GM18873 (cell line): ENCODE data around the gene GNG3.
"Not testable (repeated sequence)": the region's sequence is repeated elsewhere in the genome, so short reads cannot be mapped to it uniquely, and the experiment has no call there.

ENCODE experiments used
- ATAC-seq: cut with Tn5 transposase; IDR thresholded peaks from one replicate; pipeline ENCODE4 v1.9.1; 2021; ENCODE audit warnings: mild to moderate bottlenecking, moderate library complexity, moderate number of reproducible peaks; ENCODE audit not compliant: unreplicated experiment, low FRiP score

Gene GNG3

DNA sequence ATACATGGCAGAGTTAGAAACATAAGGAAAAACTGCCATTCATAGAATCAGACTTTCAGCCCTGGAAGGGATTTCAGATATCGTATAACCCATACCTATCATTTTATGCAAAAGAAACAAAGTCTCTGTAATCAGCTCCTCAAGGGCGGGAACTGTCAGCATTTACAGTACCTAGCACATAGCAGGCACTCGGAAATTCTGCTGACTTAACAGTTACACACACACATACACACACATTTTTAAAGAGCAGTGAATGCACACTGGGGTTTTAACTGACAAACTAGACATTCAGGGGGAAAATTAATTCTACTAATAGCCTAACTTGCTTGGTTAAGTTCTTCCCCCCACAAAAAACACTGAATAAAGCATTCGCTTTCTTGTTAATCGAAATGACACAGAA lies 8.7 kb downstream of the GNG3 start:
- no peak for ATAC-seq

DNA sequence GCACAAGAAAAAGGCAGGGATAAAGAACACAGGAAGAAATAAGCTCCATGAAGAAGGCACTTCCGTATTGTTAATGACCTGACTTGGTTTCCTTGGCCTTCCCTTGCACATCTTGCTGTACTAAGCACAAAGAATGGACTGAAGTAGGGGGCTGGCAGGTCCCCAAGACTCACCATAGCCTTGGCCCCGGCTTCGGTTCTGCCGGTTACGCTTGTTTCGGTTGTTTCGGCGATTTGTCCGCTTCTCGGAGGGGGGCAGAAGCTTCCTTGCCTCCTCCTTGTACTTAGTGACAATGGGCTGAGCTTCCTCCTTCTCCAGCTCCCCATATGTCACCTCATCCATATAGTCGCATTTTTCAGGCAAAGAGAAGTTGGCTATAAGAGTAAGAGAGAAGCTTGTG lies 9.3 kb downstream of the GNG3 start:
- no peak for ATAC-seq

DNA sequence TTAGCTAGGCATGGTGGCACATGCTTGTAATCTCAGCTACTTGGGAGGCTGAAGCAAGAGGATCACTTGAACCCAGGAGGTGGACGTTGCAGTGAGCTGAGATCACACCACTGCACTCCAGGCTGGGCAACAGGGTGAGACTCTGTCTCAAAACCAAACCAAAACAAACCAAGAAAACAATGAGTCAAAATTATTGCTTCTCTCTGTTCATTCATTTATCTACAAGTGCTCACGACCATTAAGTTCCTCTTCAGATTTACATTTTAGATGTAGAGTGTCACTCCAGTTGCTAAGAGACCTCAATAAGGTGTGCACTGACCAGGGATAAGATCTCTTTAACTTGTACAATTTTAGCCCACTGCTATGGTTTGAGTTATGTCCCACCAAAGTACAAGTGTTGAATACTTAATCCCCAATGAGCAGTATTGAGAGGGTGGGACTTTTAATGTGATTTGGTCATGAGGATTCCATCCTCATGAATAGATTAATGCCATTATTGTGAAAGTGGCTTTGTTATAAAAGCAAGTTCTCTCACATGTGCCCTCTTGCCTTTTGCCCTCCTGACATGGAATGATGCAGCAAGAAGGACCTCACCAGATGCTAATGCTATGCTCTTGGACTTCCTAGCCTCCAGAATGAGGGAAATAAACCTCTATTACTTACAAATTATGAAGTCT lies 12.0 kb downstream of the GNG3 start:
- no peak for ATAC-seq

DNA sequence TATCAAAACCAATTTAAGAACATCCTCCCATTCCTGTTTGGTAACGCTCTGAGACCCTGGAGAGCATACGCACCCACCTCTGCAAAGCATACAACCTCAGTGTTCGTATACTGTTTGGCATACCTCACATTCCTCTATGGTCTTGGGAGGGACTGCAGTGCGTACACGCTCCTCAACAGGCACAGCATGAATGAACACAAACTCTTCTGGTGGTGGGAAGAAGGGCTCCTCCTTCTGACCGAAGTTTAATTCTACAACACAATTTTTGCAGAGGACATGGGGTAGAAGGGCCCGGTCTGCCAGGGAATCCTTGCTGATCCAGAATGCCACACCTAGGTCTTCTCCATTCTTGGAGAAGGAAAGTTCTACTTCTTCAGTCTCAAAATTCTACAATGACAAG lies 14.5 kb downstream of the GNG3 start:
- no peak for ATAC-seq

DNA sequence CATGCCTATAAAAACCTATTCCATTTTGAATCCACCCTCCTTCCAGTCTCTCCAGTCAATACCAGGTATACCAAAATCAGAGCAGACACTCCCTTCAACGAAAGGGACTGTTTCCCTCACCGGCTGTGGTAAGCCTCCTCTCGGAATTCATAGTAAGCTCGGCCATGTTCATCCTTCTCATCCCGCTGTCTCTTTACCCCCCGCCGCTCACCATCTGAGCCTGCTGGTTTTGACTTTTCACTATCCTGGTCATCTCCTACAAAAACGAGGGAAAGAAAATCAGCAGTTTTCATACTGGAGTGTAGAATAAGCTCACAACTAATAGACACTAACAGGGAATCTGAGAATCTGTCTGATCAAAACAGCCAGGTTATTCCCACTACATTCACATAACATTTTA lies 16.7 kb downstream of the GNG3 start:
- no peak for ATAC-seq

DNA sequence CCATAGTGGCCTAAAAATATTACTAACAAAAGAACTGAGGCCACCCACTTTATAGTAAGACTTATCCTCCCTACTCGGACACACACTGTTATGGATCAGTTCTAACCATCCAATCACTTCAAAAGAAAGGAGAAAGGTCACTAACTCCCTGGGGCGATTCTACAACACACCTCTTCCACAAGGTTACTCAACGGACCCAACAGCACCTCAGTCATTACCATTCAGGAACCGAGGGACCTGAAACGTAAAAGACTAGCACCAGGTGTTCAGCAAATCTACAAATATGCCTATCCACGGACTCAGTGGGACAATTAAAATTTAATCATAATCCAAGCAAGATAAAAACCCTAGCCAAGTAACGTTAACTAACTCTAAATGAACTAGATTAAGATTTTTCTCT lies 18.2 kb downstream of the GNG3 start:
- ATAC-seq: no peak

DNA sequence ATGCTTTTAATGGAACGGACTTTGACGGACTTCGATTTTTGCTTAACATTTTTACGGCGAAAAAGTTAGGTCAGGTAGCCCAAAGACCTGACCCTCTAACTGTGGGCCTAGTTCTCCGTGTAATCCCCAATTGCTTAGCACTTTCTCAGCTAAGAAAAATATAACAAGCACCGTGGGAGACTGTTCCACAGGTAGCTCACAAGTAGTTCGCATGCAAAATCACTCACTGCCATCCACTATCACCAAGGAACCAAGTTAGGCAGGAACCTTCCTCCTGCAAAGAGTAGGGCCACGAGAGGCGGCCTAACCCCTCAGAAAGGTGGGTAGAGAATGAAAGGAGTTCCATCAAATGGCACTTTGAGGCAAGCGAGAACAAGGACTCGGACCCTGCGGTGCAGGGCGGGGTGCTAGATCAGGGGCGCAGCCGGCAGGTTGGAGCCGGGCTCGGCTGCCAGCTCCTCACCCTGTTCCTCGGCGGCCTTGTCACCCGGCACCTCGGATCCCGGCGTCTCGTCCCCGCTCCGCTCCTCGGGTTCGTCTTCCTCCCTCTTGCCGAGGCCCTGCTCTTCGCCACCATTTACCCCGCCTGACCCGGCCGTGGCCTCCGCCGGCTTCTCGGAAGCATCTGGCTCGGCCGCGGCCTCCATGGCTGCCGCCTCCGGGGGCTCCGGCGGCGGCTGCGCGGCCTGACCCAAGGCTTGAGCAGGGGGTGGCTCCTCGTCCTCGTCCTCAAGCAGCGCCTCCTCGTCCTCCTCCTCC lies 18.9 kb downstream of the GNG3 start:
- ATAC-seq: peak; percentile 2

DNA sequence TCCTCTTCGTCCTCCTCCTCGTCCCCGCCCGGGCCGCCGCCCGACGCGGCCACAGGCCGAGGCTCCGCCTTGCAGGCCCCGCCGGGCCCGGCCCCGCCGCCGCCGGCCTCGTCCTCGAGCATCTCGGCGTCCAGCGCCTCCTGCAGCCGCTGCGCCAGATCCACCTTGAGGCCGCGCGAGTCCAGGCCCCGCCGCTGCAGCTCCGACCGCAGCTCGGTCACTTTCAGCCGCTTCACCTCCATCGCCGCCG lies 19.4 kb downstream of the GNG3 start:
- ATAC-seq: no peak

DNA sequence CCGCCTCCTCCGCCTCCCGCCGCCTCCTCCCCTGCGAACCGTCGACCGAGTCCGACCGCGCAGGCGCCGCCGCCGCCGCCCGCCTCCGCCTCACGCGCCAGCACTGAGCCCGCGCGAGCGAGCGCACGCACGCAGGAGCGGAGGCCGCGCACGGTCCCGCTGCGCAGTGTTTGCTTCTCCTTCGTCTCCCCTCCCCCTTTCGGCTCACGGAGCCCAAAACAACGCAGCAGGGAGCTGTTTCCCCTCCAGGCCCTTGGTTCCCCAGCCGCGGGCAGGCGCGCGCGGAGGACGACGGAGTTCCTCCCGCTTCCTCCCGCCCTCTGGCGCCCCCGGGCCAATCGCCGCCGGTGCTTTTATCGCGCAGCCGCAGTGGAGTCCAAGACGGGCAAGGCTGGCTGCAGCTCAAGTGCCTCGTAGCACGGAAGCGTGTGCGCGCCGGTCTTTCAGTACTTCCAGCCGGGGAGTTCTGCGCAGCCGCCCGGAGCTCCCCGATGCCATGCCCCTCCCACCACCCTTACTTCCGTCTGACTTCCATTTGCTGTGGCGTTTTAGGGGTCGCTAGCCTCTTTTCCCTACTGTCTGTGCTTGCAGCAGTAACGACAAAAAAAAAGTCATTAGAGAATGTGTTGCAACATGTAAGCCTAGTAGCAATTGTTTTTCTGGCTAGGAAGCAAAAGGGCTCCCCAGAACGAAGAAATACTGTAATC lies 19.8 kb downstream of the GNG3 start, which contains the start of gene HNRNPUL2:
Gene HNRNPUL2 (minus strand): TSS at position 293 of the 707 bp plus-strand sequence. CDS start 301 bp downstream, outside the sequence.
- ATAC-seq: peak; percentile 63

DNA sequence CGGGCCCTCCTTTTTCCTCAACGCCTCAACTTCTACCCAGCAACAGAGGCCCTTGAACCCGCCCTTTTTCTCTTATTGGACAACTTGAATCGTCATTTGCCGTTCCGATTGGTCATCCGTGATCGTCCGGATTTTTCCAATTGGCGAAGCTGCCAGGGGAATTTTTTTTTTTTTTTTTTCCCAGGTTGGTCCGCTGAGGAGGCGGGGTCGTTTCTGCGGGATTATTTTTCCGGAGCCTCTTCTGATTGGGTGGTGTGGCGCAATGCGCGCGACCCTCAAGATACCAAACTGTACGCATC lies 20.3 kb downstream of the GNG3 start:
- ATAC-seq: peak; percentile 41

DNA sequence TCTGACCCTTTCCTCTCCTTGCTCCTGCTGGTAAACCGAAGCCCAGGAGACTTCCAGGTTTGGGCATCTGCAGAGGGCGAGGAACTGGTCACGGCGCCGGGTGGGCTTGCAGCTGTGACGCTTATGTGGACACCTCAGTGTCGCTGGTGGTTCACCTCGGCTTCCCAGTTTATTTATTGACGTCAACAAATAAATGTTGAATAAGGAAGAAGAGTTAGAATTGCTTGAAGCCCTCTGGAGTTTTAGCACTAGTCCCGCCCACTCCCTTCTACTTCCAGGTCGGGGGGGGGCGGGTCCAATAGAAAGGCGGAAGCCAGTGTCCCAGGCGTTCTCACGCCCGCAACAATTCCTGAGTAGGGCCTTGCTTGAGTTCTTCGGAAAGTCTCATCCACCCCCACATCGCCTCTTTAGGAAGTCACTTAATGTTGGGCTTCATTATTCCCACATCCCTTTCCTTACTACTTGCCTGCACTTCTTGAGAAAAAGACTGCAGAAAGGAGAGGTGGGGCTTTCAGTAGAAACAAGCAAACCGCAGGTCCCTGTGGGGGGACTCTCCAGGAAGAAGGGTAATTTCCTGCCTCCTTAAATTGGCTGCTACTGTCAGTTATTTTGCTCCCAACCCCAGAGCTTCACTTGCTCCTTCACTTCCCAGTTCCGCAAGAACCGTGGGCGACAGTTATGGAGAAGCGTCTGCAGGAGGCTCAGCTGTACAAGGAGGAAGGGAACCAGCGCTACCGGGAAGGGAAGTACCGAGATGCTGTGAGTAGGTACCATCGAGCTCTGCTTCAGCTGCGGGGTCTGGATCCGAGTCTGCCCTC lies 20.9 kb downstream of the GNG3 start, which contains the start of gene TTC9C:
Gene TTC9C (plus strand): TSS at position 316 of the 818 bp plus-strand sequence. CDS start 363 bp downstream, at position 679.
- ATAC-seq: peak; percentile 12

DNA sequence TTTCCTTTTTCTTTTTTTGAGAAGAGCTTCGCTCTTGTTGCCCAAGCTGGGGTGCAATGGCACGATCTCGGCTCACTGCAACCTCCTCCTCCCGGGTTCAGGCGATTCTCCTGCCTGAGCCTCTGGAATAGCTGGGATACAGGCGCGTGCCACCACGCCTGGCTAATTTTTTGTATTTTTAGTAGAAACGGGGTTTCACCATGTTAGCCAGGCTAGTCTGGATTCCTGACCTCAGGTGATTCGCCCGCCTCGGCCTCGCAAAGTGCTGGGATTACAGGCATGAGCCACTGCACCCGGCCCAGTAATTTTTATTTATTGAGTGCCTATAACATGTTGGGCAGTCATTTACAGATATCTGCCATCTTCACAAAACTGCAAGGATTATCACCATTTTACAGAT lies 22.6 kb downstream of the GNG3 start:
- not testable (repeated sequence) for ATAC-seq

DNA sequence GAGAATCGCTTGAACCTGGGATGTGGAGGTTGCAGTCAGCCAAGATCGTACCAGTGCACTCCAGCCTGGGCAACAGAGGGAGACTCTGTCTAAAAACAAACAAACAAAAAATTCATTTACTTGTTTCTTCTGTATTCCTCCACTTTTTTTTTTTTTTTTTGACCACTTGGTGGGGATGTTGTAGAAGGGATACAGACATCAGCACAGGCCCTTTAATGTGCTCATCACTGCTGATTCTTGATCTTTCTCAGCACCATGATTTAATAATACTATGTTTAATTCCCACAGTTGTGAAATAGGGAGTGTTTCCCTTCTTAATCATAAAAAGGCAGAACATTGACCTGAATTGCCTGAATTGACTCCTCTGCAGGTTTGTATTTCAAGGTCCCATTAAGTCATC lies 25.4 kb downstream of the GNG3 start:
- ATAC-seq: no peak

DNA sequence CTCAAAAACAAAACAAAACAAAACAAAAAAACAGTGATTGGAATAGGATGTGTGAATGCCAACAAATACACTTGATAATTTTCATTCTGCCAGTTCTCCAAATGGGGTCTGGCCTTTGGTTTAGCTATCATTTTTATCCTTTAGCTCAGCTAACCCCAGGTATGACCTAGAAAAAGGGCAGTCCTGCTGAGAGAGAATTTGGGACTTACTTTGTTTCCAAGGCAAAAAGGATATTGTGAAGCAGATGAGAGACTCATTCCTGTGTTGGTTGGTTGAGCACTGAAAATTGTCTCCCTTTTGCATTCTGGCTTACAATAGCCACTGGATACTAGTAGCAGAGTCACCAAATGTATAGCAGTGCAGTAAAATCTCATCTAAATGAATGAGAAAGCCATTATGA lies 29.7 kb downstream of the GNG3 start:
- ATAC-seq: no peak

DNA sequence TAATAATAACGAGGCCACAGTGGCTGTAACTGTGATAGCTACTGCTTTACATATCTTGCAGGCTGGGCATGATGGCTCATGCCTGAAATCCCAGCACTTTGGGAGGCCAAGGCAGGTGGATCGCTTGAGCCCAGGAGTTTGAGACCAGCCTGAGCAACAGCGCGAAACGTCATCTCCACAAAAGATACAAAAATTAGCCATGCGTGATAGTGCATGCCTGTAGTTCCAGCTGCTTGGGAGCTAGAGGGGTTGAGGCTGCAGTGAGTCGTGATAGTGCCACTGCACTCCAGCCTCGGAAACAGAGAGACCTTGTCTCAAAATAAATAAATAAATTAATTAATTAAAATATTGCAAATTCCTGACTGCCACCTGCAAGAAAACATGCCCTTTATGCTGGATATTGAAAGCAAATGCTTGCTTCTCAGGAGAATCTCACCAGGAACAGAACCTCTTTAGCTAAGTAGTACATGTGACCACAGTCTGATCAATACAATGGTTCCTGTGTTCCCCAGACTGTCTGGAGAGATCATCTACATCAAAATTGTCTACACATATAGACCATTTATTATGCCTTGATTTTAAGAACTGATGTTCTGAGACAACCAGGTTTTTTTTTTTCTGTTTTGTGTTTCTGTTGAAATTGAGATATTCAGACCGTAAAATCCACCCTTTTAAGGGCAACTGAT lies 40.1 kb downstream of the GNG3 start:
- ATAC-seq: no peak

DNA sequence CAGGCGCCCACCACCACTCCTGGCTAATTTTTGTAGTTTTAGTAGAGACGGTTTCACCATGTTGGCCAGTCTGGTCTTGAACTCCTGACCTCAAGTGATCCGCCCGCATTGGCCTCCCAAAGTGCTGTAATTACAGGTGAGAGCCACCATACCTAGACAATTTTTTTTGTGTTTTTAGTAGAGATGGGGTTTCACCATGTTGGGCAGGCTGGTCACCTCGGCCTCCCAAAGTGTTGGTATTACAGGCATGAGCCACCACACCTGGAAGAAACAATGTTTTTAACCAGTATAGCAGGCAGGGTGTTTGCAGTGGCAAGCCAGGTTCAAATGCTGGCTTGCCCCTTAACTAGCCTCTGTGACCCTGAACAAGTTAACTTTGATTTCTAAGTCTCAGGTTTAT lies 42.5 kb downstream of the GNG3 start:
- not testable (repeated sequence) for ATAC-seq

DNA sequence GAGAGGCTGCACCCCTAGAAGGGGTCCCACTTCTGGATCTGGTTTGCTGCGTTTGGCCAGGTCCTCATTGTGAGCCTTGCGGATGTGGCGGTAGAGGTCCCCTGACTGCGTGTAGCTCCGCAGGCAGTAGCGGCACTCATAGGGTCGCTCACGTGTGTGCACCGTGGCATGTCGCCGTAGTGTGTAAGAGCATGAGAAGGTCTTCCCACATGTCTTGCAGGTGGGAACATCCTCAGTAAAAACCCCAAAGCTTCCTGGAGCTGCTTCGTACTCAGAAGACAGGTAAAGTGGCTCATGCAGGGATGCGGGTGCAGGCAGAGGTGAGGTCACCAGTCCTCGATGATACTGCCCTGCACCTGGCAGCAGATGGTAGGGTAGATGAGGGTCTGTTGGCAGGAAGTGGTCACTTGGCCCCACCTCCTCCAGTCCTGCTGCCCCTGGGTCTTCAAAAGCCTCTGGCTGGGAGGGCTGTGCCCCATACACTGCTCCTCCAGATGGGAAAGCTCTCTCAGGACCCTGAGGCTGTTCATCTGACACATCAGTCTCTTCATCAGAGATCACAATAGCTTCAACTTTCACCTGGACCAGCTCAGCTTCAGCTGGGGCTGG lies 44.8 kb downstream of the GNG3 start:
- no peak for ATAC-seq

DNA sequence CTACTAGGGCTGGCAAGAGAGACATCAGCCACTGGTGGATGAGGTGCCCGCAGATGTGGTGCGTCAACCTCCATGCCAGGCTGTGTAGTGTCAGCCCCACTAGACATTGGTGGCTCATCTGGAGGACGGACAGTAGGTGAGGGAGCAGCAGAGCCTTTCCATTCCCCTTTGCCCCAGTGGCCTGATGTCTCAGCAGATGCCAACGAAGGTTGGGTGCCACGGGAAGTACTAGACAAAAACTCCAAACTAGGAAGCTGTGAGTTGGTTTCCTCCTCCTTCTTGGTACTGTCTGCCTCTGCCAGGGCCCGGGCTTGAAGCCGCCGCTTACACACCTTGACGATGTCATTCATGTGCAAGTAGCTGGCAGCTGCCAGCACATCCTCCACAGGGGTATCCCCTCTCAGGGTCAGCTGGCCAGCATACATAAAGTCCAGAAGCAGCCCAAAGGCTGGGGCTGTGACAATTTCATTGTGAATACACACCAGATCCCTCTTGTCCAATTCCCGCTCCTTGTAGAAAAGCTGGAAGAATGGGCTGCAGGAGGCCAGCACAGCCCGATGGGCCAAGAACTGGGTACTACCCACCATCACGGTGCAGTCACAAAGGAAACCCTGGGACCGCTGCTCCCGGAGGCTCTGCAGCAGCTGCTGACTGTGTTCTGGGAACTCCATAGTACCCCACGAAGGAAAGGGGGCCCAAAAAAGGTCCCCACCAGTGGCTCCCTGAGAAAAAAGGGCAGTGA lies 45.7 kb downstream of the GNG3 start:
- ATAC-seq: no peak
